ENCODE results near the gene TUBB6.

- TF ChIP-seq POLR2A (IDR thresholded peaks at IDR 0.05; ENCODE audit: control extremely low read depth in 1 of 2, low read depth in 2 of 2, low read length in 2 of 2) (no peak), TBP (IDR thresholded peaks at IDR 0.05; ENCODE audit: low read depth, low read length) (no peak), CTCF (IDR thresholded peaks at IDR 0.05; ENCODE audit: control extremely low read depth in 1 of 3, insufficient read depth in 1 of 3, low read depth in 1 of 3, low read length in 3 of 3) (no peak), CREB1 (IDR thresholded peaks at IDR 0.05) (no peak), NRF1 (IDR thresholded peaks at IDR 0.05; ENCODE audit: low read depth, low read length) (no peak), MAX (IDR thresholded peaks at IDR 0.05) (no peak), FOSL1 (IDR thresholded peaks at IDR 0.05; ENCODE audit: insufficient read depth, low read depth, low read length) (no peak), RXRA (IDR thresholded peaks at IDR 0.05; ENCODE audit: insufficient read depth, low read depth, low read length) (no peak), EP300 (IDR thresholded peaks at IDR 0.05; ENCODE audit: borderline replicate concordance in 1 of 2, low read depth in 2 of 2, low read length in 2 of 2) (no peak)
Measured at GRCh38 chr18:12374401-12374800, 66.4 kb downstream of the TUBB6 start.

All from H1 (cell line).